GM19455 (cell line): ENCODE measurements around the gene RPS25.
"Not testable (repeated sequence)": the region's sequence is repeated elsewhere in the genome, so short reads cannot be mapped to it uniquely, and the experiment has no call there.

ENCODE experiments used
- ATAC-seq: cut with Tn5 transposase; IDR thresholded peaks from one replicate; pipeline ENCODE4 v1.9.1; 2021; ENCODE audit not compliant: unreplicated experiment

Gene RPS25

DNA sequence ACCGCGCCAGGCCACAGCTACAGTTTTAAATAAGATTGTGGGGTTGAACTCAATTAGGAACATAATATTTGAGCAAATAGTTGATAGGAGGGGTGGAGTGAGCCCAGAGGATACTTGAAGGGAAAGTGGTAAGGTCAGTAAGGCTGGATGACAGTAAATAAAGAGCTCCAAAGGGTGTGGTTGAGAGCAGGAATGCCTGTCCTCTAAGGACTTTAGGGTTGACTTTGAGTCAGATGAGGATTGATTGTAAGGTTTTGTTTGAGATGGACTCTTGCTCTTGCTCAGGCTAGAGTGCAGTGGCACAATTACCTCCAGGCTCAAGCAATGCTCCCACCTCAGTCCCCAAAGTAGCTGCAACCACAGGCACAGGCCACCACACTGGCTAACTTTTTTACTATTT lies 44.2 kb downstream of the RPS25 start:
- ATAC-seq: no peak

DNA sequence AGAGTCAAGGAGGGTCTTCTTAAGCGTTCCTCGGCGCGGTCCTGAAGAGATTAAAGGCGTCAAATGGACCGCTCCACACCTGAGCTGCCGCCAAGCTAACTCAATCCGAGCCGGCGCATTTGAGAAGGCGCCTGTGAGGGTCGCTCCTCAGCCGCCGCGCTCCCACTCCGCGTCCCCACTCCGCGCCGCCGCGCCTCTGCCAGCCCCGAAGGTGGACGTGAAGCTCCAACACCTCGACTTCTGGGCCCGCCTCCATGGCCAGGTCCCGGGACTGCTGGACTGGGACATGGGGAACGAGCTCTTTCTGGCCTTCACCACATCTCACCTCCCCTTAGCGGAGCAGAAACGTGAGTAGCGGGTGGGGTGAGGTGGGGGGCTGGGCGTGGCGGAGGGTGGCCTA lies 46.5 kb downstream of the RPS25 start, which contains the start of gene FOXR1:
Gene FOXR1 (plus strand): TSS at position 116 of the 400 bp plus-strand sequence. CDS start 171 bp downstream, at position 287.
- no peak for ATAC-seq

DNA sequence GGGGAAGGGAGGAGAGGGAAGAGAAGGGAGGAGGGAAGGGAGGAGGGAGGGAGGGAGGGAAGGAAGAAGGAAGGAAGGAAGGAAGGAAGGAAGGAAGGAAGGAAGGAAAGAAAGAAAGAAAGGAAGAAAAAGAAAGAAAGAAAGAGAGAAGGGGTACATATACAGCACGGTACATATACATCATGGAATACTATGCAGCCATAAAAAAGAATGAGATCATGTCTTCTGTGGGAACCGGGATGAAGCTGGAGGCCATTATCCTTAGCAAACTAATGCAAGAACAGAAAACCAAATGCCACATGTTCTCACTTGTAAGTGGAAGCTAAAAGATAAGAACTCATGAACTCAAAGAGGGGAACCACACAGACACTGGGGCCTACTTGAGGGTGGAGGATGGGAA lies 48.6 kb downstream of the RPS25 start:
- not testable (repeated sequence) for ATAC-seq
